ENCODE data around the gene MAD1L1.
"Not testable (repeated sequence)": the region's sequence is repeated elsewhere in the genome, so short reads cannot be mapped to it uniquely, and the experiment has no call there.

DNA sequence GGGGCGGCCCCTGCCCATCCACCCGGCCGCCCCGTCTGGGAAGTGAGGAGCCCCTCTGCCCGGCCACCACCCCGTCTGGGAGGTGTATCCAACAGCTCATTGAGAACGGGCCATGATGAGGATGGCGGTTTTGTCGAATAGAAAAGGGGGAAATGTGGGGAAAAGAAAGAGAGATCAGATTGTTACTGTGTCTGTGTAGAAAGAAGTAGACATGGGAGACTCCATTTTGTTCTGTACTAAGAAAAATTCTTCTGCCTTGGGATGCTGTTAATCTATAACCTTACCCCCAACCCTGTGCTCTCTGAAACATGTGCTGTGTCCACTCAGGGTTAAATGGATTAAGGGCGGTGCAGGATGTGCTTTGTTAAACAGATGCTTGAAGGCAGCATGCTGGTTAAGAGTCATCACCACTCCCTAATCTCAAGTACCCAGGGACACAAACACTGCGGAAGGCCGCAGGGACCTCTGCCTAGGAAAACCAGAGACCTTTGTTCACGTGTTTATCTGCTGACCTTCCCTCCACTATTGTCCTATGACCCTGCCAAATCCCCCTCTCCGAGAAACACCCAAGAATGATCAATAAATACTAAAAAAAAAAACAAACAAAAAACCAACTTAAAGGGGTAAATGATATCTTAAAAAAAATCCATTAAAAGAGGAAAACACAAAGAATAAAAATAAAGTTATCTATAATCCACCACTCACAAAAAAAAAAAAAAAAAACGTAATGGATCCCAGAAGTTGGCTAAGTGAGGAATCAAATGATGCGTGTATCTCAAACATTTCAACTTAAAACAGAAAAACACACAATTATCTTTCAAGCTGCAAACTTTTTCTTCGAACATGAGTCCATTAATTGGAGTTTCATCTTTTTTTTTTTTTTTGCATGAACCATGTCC, 70.5 kb downstream of the MAD1L1 start:
- TF ChIP-seq, protein P1, sequence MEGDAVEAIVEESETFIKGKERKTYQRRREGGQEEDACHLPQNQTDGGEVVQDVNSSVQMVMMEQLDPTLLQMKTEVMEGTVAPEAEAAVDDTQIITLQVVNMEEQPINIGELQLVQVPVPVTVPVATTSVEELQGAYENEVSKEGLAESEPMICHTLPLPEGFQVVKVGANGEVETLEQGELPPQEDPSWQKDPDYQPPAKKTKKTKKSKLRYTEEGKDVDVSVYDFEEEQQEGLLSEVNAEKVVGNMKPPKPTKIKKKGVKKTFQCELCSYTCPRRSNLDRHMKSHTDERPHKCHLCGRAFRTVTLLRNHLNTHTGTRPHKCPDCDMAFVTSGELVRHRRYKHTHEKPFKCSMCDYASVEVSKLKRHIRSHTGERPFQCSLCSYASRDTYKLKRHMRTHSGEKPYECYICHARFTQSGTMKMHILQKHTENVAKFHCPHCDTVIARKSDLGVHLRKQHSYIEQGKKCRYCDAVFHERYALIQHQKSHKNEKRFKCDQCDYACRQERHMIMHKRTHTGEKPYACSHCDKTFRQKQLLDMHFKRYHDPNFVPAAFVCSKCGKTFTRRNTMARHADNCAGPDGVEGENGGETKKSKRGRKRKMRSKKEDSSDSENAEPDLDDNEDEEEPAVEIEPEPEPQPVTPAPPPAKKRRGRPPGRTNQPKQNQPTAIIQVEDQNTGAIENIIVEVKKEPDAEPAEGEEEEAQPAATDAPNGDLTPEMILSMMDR (conservative IDR thresholded peaks at IDR 0.05; ENCODE audit: low read length): not testable (repeated sequence)
- not testable (repeated sequence) for TF ChIP-seq EZH2phosphoT487 (IDR thresholded peaks at IDR 0.05; ENCODE audit: borderline replicate concordance, low read depth, low read length)

Measured in OCI-LY7 (cell line).